GM18511 (cell line): Measurements from ENCODE around the gene ZBED3.
A peak's percentile ranks its signal among the peaks of the same experiment; 100 is the strongest.

Experiments used
- ATAC-seq: cut with Tn5 transposase; IDR thresholded peaks from one replicate; pipeline ENCODE4 v1.9.1; 2021; ENCODE audit warnings: mild to moderate bottlenecking, moderate library complexity; ENCODE audit not compliant: unreplicated experiment

ZBED3 gene

GRCh38 chr5:77077829-77078176 lies 9.3 kb downstream of the ZBED3 start:
- peak; percentile 10 for ATAC-seq

GRCh38 chr5:77076961-77077828 lies 9.9 kb downstream of the ZBED3 start:
- ATAC-seq, result peak; percentile 81

GRCh38 chr5:77074745-77075144 lies 12.3 kb downstream of the ZBED3 start:
- ATAC-seq, result no peak

GRCh38 chr5:77073667-77074066 lies 13.4 kb downstream of the ZBED3 start:
- no peak for ATAC-seq

GRCh38 chr5:77066823-77067442 lies 20.2 kb downstream of the ZBED3 start:
- ATAC-seq, result peak; percentile 83

GRCh38 chr5:77066184-77066583 lies 20.9 kb downstream of the ZBED3 start:
- ATAC-seq, result peak; percentile 52

GRCh38 chr5:77065256-77065655 lies 21.8 kb downstream of the ZBED3 start:
- ATAC-seq, result no peak

- ATAC-seq, result no peak
These were observed 23.0 kb downstream of the ZBED3 start for GRCh38 chr5:77064040-77064439.

GRCh38 chr5:77046416-77047073 lies 40.5 kb downstream of the ZBED3 start:
- ATAC-seq, result no peak

GRCh38 chr5:77035950-77036349 lies 51.1 kb downstream of the ZBED3 start:
- no peak for ATAC-seq

- ATAC-seq, result no peak
These were observed 53.7 kb downstream of the ZBED3 start for GRCh38 chr5:77033338-77033737.

GRCh38 chr5:77032635-77033034 lies 54.5 kb downstream of the ZBED3 start:
- no peak for ATAC-seq

- no peak for ATAC-seq
These were observed 55.2 kb downstream of the ZBED3 start for GRCh38 chr5:77031891-77032290.

GRCh38 chr5:77030097-77031071 lies 56.7 kb downstream of the ZBED3 start, which contains the start of gene AGGF1:
TSS of gene AGGF1 (plus strand) at chr5:77030404. CDS start at chr5:77030767, 363 bp downstream.
- ATAC-seq, result peak; percentile 99

- ATAC-seq, result no peak
These were observed 57.7 kb downstream of the ZBED3 start for GRCh38 chr5:77029376-77029885.

- ATAC-seq, result no peak
These were observed 58.3 kb downstream of the ZBED3 start for GRCh38 chr5:77028631-77029375.

- no peak for ATAC-seq
These were observed 62.6 kb downstream of the ZBED3 start for GRCh38 chr5:77024490-77024889.

- no peak for ATAC-seq
These were observed 64.3 kb downstream of the ZBED3 start for GRCh38 chr5:77022511-77023417.
